HG03060 (cell line): ENCODE data around the gene PLEKHG2.

Experiments
- ATAC-seq: cut with Tn5 transposase; IDR thresholded peaks from one replicate; pipeline ENCODE4 v1.9.1; 2021; ENCODE audit warnings: low read depth, moderate number of reproducible peaks; ENCODE audit not compliant: unreplicated experiment

The PLEKHG2 gene

GRCh38 chr19:39415111-39416046 lies 2.9 kb downstream of the PLEKHG2 start:
- no peak for ATAC-seq

GRCh38 chr19:39416152-39417120 lies 4.0 kb downstream of the PLEKHG2 start:
- ATAC-seq: no peak

- ATAC-seq: no peak
Measured at GRCh38 chr19:39417463-39418181, 5.2 kb downstream of the PLEKHG2 start.

- no peak for ATAC-seq
Measured at GRCh38 chr19:39419003-39419402, 6.5 kb downstream of the PLEKHG2 start.

- ATAC-seq: no peak
Measured at GRCh38 chr19:39420769-39421168, 8.3 kb downstream of the PLEKHG2 start.

- ATAC-seq: no peak
Measured at GRCh38 chr19:39422020-39422419, 9.6 kb downstream of the PLEKHG2 start.

GRCh38 chr19:39423258-39424086 lies 11.0 kb downstream of the PLEKHG2 start:
- ATAC-seq: no peak

- no peak for ATAC-seq
Measured at GRCh38 chr19:39424934-39425333, 12.5 kb downstream of the PLEKHG2 start.

GRCh38 chr19:39425744-39426143 lies 13.3 kb downstream of the PLEKHG2 start:
- ATAC-seq: no peak

GRCh38 chr19:39426170-39426569 lies 13.7 kb downstream of the PLEKHG2 start:
- no peak for ATAC-seq

GRCh38 chr19:39427707-39428106 lies 15.2 kb downstream of the PLEKHG2 start:
- no peak for ATAC-seq

- no peak for ATAC-seq
Measured at GRCh38 chr19:39428283-39429112, 16.0 kb downstream of the PLEKHG2 start.

- ATAC-seq: peak; percentile 43
Measured at GRCh38 chr19:39430675-39431593, 18.5 kb downstream of the PLEKHG2 start.

- ATAC-seq: no peak
Measured at GRCh38 chr19:39432677-39433025, 20.2 kb downstream of the PLEKHG2 start.

GRCh38 chr19:39433480-39434079 lies 21.1 kb downstream of the PLEKHG2 start:
- no peak for ATAC-seq

GRCh38 chr19:39434123-39435076 lies 21.9 kb downstream of the PLEKHG2 start:
- no peak for ATAC-seq
